ENCODE data around the gene NDUFB3.
"Not testable (repeated sequence)": the region's sequence is repeated elsewhere in the genome, so short reads cannot be mapped to it uniquely, and the experiment has no call there.

NDUFB3 gene

DNA sequence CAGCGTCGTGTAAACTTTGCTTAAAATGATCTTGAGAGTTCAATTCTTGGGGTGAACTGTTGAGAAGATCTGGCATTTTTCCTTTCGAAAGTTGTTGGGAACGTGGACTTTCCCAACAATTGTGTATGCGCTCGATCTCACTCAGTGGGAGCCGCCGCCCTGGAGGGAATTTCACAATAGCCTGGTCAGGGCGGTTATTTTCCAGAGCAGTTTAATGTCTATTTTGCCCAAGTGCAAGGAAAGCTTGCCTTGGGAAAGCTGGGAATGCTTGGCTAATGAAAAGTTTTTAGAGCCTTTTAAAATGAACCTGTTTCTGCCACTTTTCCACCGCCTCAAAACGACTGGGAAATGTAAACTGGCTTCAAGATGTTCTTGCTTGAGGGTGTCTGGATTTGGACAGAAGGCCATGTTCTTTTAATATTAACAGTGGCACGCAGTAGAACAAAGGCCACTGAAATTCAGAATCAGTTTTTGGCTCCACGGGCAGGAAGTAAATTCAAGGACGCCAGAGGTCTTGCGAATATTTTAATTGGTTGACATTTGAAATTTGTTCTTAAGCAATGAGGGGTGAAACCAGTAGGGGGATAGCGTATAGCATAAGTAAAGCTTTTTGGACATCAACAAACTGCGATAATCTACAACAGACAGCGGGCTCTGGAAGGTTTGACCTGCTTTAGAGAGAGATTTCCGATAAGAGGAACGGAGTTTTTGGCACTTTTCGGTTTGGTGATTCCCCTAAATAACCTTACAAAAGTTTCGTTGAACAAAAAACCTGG lies 45.3 kb downstream of the NDUFB3 start:
- TF ChIP-seq CTCF (IDR thresholded peaks at IDR 0.05; ENCODE audit: control extremely low read depth, extremely low read depth, low read depth, missing control alignments) = no peak
- peak; percentile 57 for DNase-seq (ENCODE audit: extremely low spot score)
- CTCF ChIA-PET = interaction anchor here (0.8 to 4.5 kb wide), 25 partner anchors 10 to 225 kb away, joined by 3 to 19 read pairs (median 5); partner anchors contain the start of gene CASP10
- POLR2A ChIA-PET = interaction anchor here (0.5 to 1.8 kb wide), 6 partner anchors 13 to 78 kb away, joined by 3 to 7 read pairs (median 3); no protein-coding TSS in a partner anchor

GRCh38 chr2:201117735-201118094 lies 45.9 kb downstream of the NDUFB3 start:
- ChIA-PET POLR2A (interaction anchor here (0.5 to 1.8 kb wide), 8 partner anchors 12 to 254 kb away, joined by 3 to 7 read pairs (median 4); partner anchors contain the start of gene CLK1), CTCF (interaction anchor here (0.8 to 4.5 kb wide), 25 partner anchors 11 to 225 kb away, joined by 3 to 19 read pairs (median 6); partner anchors contain the start of gene CASP10)
- not testable (repeated sequence) for DNase-seq (ENCODE audit: extremely low spot score)

DNA sequence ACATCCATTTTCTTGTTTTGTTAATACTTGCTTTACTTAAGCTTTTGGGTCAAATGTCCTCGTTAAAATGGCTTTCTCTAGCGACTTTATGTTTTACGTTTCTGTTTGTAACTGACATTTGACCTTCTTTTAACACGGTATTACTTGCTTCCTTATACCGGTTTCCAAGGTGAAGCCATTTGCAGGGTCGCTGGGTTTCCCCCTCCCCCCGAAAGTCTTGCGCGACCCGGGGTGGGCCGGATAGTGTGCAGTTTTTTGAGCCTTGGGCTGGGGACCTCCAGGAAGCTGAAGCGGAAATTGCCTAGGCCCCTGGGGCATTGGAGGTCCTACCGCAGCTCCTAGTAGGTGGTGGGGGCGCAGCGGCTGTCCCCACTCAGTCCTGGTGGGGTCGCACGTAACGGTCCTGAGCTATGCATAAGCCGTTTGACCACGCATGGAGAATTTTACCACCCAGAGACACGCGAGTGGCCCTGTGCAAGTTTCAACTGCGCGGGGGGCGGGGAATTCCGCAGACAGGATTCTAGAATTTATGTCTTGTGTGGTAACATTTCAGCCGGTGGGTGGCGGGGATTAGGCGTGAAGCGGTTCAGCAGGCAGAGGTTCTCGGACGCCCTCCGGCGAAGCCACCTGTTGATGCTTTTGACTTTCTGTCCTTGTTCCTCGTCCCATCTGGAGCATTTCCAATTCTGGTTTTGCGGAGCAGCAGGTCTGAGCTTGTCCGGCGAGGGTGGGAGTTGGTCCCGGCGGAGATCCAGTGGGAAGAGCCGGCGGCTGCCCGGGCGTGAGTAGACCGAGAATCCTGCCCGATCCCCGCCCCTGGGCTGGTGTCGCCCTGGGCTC lies 46.5 kb downstream of the NDUFB3 start:
- POLR2A ChIA-PET = interaction anchor here (0.8 to 1.8 kb wide), 6 partner anchors 12 to 254 kb away, joined by 3 to 7 read pairs (median 6); partner anchors contain the start of gene CLK1
- CTCF ChIA-PET = interaction anchor here (0.8 to 4.5 kb wide), 25 partner anchors 11 to 226 kb away, joined by 3 to 19 read pairs (median 6); partner anchors contain the start of gene CASP10
- DNase-seq (ENCODE audit: extremely low spot score) = peak; percentile 73
- TF ChIP-seq CTCF (IDR thresholded peaks at IDR 0.05; ENCODE audit: control extremely low read depth, extremely low read depth, low read depth, missing control alignments) = peak; percentile 39

DNA sequence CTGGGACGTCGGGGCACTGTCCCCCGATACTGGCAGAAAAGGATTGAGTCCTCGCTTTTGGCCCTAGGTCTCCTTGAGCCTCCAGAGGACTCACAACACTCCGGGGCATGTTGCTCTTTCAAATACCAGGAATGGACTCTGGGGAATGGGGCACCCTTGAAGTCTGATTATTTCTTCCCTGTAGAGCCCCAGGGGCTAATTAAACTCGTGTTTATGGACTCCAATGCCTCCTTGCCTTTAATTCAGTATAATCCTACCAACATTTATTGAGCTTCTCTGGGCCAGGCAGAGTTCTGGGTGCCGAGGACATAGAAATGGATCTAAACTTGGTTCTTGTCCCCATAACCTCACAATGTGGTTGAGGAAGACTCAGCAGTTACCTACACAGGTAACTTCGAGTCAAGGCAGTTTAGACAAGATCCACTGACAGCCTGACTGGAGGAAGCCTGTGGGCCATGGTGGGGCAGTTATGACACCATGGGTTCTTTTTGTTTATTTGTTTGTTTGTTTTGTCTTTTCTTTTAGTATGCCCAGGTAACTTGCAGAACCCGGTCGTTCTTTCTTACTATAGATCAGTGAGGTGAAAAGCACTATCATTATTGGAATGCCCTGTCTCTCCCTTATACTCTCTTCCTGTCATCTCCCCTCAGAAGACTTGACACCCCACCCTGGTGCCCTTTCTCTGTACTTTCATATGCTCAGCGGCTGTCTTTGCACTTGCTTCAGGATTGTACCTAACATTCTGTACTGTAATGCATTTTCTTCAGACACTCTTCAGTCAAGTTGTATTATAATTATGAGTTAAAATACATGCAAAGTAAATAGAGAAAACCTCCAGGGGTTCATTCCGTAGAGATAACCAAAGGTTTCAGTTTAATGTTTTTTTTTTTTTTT lies 47.4 kb downstream of the NDUFB3 start:
- POLR2A ChIA-PET = interaction anchor here (0.8 to 1.4 kb wide), 3 partner anchors 18 to 255 kb away, joined by 3 to 6 read pairs (median 5); partner anchors contain the start of gene CLK1

GRCh38 chr2:201122276-201122675 lies 50.5 kb downstream of the NDUFB3 start:
- no peak for DNase-seq (ENCODE audit: extremely low spot score)
- ChIA-PET CTCF (interaction anchor here (0.7 to 2.9 kb wide), 8 partner anchors 9 to 221 kb away, joined by 3 to 13 read pairs (median 4); no protein-coding TSS in a partner anchor), POLR2A (interaction anchor here (0.7 kb wide), 1 partner anchor 233 kb away, joined by 3 read pairs; the partner anchor contains the start of gene NIF3L1)
- no peak for TF ChIP-seq CTCF (IDR thresholded peaks at IDR 0.05; ENCODE audit: control extremely low read depth, extremely low read depth, low read depth, missing control alignments)

More for the DNA sequence above, 47.4 kb downstream of the NDUFB3 start:
- CTCF ChIA-PET = interaction anchor here (1.0 to 3.0 kb wide), 13 partner anchors 12 to 218 kb away, joined by 3 to 15 read pairs (median 7); partner anchors contain the start of gene CASP10
- TF ChIP-seq CTCF (IDR thresholded peaks at IDR 0.05; ENCODE audit: control extremely low read depth, extremely low read depth, low read depth, missing control alignments) = no peak
- no peak for DNase-seq (ENCODE audit: extremely low spot score)
